GM12878 (cell line): ENCODE measurements around the gene ULK4. TPM values are rescaled to one million over a fixed set of nuclear protein-coding genes. Genes with fewer than 3 reads are reported as not detected.

Source experiments
- ATAC-seq: fragments of 200-7000 bp; cut with Tn5 transposase; 3 replicates; pipeline ENCODE4 v1.9.1; 2020; ENCODE audit warnings: mild to moderate bottlenecking, moderate library complexity
- BruUV-seq: library from RNA; stranded (reverse); fragments of 400-500 nt; replicated peaks from 2 replicates; lab custom pipeline; 2021; lab: Mats Ljungman, UMichigan
- CTCF ChIA-PET: fragments of 300-600 bp; sonication (Branson Sonifier 250); formaldehyde crosslinking; extraction: SDS; loops from one replicate; lab custom pipeline; 2021; ENCODE audit warnings: inconsistent platforms; lab: Yijun Ruan, JAX
- POLR2A ChIA-PET: fragments of 350-600 bp; formaldehyde crosslinking; extraction: SDS; loops from one replicate; lab custom pipeline; 2021; ENCODE audit warnings: inconsistent platforms; lab: Charles Lee
- RAD21 ChIA-PET: fragments of 300-600 bp; sonication (Branson Sonifier 250); formaldehyde crosslinking; loops from one replicate; lab custom pipeline; 2023; ENCODE audit warnings: antibody characterized with exemption; ENCODE audit not compliant: unreplicated experiment; lab: Charles Lee
- SMC1A ChIA-PET: fragments of 300-600 bp; sonication (Branson Sonifier 250); formaldehyde crosslinking; loops from one replicate; lab custom pipeline; 2023; ENCODE audit not compliant: unreplicated experiment, uncharacterized antibody; lab: Charles Lee
- DNase-seq: peaks from one replicate; pipeline ENCODE4 v3.0.0-alpha.2; 2011; ENCODE audit warnings: low read depth, low spot score
- FAIRE-seq: peaks from 3 replicates; lab custom pipeline; 2011; peaks lifted over from hg19 to GRCh38; lab: Jason Lieb, UNC
- H2AFZ ChIP-seq: 2 replicates; pipeline ENCODE4 v1.6.0; 2011; ENCODE audit warnings: low read depth, low read length, control low read depth; ENCODE audit not compliant: control insufficient read depth
- H3K27ac ChIP-seq: 2 replicates; pipeline ENCODE4 v1.5.1; 2011; ENCODE audit warnings: control low read depth; ENCODE audit not compliant: control insufficient read depth, insufficient read depth
- H3K27me3 ChIP-seq, 2 experiments: replicated peaks in 1 of 2; 2 replicates each; pipeline versions ENCODE4 v1.6.0 to v1.6.1; 2011; ENCODE audit warnings: low read length in 1 of 2; ENCODE audit not compliant: control insufficient read depth in 2 of 2, insufficient read depth in 2 of 2
- H3K36me3 ChIP-seq, 2 experiments: 2 replicates each; pipeline ENCODE4 v1.5.1; 2011; ENCODE audit warnings: low read length in 1 of 2; ENCODE audit not compliant: control insufficient read depth in 2 of 2, insufficient read depth in 2 of 2
- H3K4me1 ChIP-seq: 2 replicates; pipeline ENCODE4 v1.6.1; 2011; ENCODE audit warnings: mild to moderate bottlenecking, low read length, moderate library complexity, mixed read lengths; ENCODE audit not compliant: control insufficient read depth, insufficient read depth
- H3K4me2 ChIP-seq: 2 replicates; pipeline ENCODE4 v1.6.0; 2011; ENCODE audit warnings: control low read depth; ENCODE audit not compliant: control insufficient read depth, insufficient read depth
- H3K4me3 ChIP-seq: fragments of 200-600 bp; sonication (generic); 2 replicates; pipeline ENCODE4 v1.5.1; 2016
- H3K79me2 ChIP-seq: 2 replicates; pipeline ENCODE4 v1.6.0; 2011; ENCODE audit warnings: low read length; ENCODE audit not compliant: control insufficient read depth, insufficient read depth
- H3K9ac ChIP-seq: 2 replicates; pipeline ENCODE4 v1.8.0; 2011; ENCODE audit warnings: low read length, control low read depth, mixed read lengths; ENCODE audit not compliant: control insufficient read depth, insufficient read depth
- H3K9me3 ChIP-seq: replicated peaks from 3 replicates; pipeline ENCODE4 v1.5.1; 2011; ENCODE audit warnings: mild to moderate bottlenecking, low read length; ENCODE audit not compliant: control insufficient read depth, insufficient read depth
- H4K20me1 ChIP-seq: 2 replicates; pipeline ENCODE4 v1.6.0; 2011; ENCODE audit not compliant: control insufficient read depth, insufficient read depth
- BHLHE40 ChIP-seq, 2 experiments: fragments of 450-650 bp in 1 of 2; IDR thresholded peaks; 2 replicates each; pipeline ENCODE4 v1.6.1; 2011 to 2017; ENCODE audit warnings: low read depth in 2 of 2, borderline replicate concordance in 1 of 2, improper control_type of control experiment in 1 of 2, low read length in 1 of 2, mild to moderate bottlenecking in 1 of 2
- BRCA1 ChIP-seq: IDR thresholded peaks from 2 replicates; pipeline ENCODE4 v1.6.1; 2011; ENCODE audit warnings: low read depth, low read length, improper control_type of control experiment
- GABPA ChIP-seq: IDR thresholded peaks from 2 replicates; pipeline ENCODE4 v1.6.1; 2014; ENCODE audit warnings: antibody characterized with exemption, low read depth, mild to moderate bottlenecking, inconsistent platforms
- IKZF2 ChIP-seq, 2 experiments: fragments of 450-650 bp; IDR thresholded peaks; 2 replicates each; pipeline ENCODE4 v1.6.1; 2017; ENCODE audit warnings: mild to moderate bottlenecking in 2 of 2, moderate library complexity in 2 of 2
- IRF4 ChIP-seq: IDR thresholded peaks from 2 replicates; pipeline ENCODE4 v1.6.1; 2011; ENCODE audit warnings: low read depth, low read length
- MYB ChIP-seq: fragments of 150-350 bp; IDR thresholded peaks from 2 replicates; pipeline ENCODE4 v1.6.1; 2014; ENCODE audit warnings: mild to moderate bottlenecking, low read depth, low read length, borderline replicate concordance
- MYC ChIP-seq: IDR thresholded peaks from 2 replicates; pipeline ENCODE4 v1.6.1; 2011; ENCODE audit warnings: mild to moderate bottlenecking, low read length, moderate library complexity, inconsistent platforms; ENCODE audit not compliant: insufficient read depth, insufficient replicate concordance, insufficient read length, severe bottlenecking
- NFIC ChIP-seq: IDR thresholded peaks from 2 replicates; pipeline ENCODE4 v1.6.1; 2012; ENCODE audit warnings: low read depth, mild to moderate bottlenecking, inconsistent platforms, low read length, moderate library complexity
- POLR2AphosphoS5 ChIP-seq: IDR thresholded peaks from 2 replicates; pipeline ENCODE4 v1.6.1; 2011; ENCODE audit warnings: mild to moderate bottlenecking, low read length, inconsistent platforms
- RAD21 ChIP-seq: IDR thresholded peaks from 2 replicates; pipeline ENCODE4 v1.6.1; 2011; ENCODE audit warnings: mild to moderate bottlenecking, low read depth, low read length, moderate library complexity; ENCODE audit not compliant: insufficient read depth
- RAD51 ChIP-seq: fragments of 450-650 bp; IDR thresholded peaks from 2 replicates; pipeline ENCODE4 v1.6.1; 2016; ENCODE audit warnings: moderate library complexity, mild to moderate bottlenecking, inconsistent platforms
- RFX5 ChIP-seq: IDR thresholded peaks from 2 replicates; pipeline ENCODE4 v1.6.1; 2011; ENCODE audit warnings: low read depth, low read length, improper control_type of control experiment
- TCF3 ChIP-seq: IDR thresholded peaks from 2 replicates; pipeline ENCODE4 v1.6.1; 2012; ENCODE audit warnings: low read depth, mild to moderate bottlenecking, low read length, borderline replicate concordance; ENCODE audit not compliant: insufficient read depth
- ZNF274 ChIP-seq: IDR thresholded peaks from one replicate; pipeline ENCODE4 v1.8.0; 2011; ENCODE audit not compliant: insufficient read length, insufficient read depth
- WGBS: methylation state at CpG from one replicate; pipeline ENCODE4 v1.1.6; 2016; ENCODE audit warnings: low lambda C conversion rate; ENCODE audit not compliant: insufficient replicate concordance, insufficient coverage; ENCODE audit errors: missing lambda C conversion rate; 5-methylcytosine and 5-hydroxymethylcytosine counted together
- in situ Hi-C: fragments of 300-500 bp; cut with MboI; formaldehyde crosslinking; loops from 9 replicates; pipeline ENCODE4 v1.14.3; 2018; ENCODE audit warnings: mixed read lengths
- intact Hi-C: fragments of 100-400 bp; cut with micrococcal nuclease; formaldehyde crosslinking; loops from one replicate; pipeline ENCODE4 v1.14.2; 2022; ENCODE audit not compliant: unreplicated experiment
- polyA plus RNA-seq, 11 experiments: library from polyadenylated mRNA; depleted of rRNA in 4 of 11; unstranded in 6 of 11; stranded (reverse) in 5 of 11; fragments of >200 nt; fragmentation: Nextera tagmentation in 4 of 11; fragmentation: Illumina TruSeq in 1 of 11; extraction: Ambion mirVana in 4 of 11; extraction: Trizol in 1 of 11; gene quantifications; 1 replicate in 1 of 11; 2 replicates in 10 of 11; pipeline versions ENCODE4 v1.2.1 to v1.2.3, GENCODE V29; 2011 to 2016; ENCODE audit warnings: inconsistent platforms in 2 of 11, missing spikeins in 2 of 11, low read depth in 1 of 11
- total RNA-seq, 4 experiments: library from RNA; depleted of rRNA in 3 of 4; stranded (reverse); fragments of >200 nt in 3 of 4; fragmentation: Illumina TruSeq in 1 of 4; extraction: Trizol in 1 of 4; gene quantifications; 2 replicates each; pipeline versions ENCODE4 v1.2.1 to v1.2.3, GENCODE V29; 2013 to 2021
- TF ChIP-seq, protein P1 (sequence below): IDR thresholded peaks from 2 replicates; pipeline ENCODE4 v1.6.1; 2012; ENCODE audit warnings: improper control_type of control experiment, low read depth, low read length; ENCODE audit not compliant: insufficient replicate concordance
- TF ChIP-seq, protein P2 (sequence below): fragments of 450-650 bp; conservative IDR thresholded peaks from 2 replicates; pipeline ENCODE4 v1.6.1; 2017; ENCODE audit warnings: mild to moderate bottlenecking, moderate library complexity
- TF ChIP-seq, protein P3 (sequence below): fragments of 450-650 bp; IDR thresholded peaks from 2 replicates; pipeline ENCODE4 v1.6.1; 2017; ENCODE audit warnings: borderline replicate concordance

ULK4 gene
- total and polyA plus RNA-seq, 10 of the 15 experiments (the other 5 are each of a cell fraction or from before 2014, with no cell fraction given), result 3.5 to 7.6 (median 6.3) TPM

DNA sequence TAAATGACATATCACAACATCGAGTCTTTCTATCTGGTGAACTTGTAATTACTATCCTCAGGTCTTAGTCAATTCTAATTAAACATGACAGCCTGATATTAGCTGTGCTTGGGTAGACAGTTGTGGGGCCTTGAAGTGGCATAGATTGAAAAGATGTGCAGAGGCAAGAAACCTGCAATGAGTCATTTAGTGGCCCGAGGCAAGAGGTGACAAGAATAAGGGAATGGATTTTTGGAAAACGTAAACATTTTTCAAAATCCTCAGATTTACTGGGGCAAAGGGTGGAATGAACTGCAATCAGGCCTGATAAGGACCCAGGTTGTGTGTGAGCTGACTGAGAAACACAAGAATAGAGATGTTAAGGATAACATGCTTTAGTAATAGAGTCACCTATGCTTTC, 29.5 kb upstream of the ULK4 start:
- Histone ChIP-seq H3K27ac (no peak overlapping the region), H3K9me3 (no peaks in the 10 kb centered on the region), H3K79me2 (no peaks in the 10 kb centered on the region), H2AFZ (no peak overlapping the region), H4K20me1 (no peaks in the 10 kb centered on the region), H3K9ac (no peak overlapping the region), H3K4me2 (no peak overlapping the region), H3K4me1 (no peaks in the 10 kb centered on the region), H3K27me3 (no peaks in the 10 kb centered on the region), H3K36me3 (no peaks in the 10 kb centered on the region), H3K4me3 (no peak overlapping the region)
- ChIA-PET CTCF (no interaction called here), SMC1A (interaction anchor here (1.3 to 1.4 kb wide), 2 partner anchors 96 to 108 kb away, joined by 3 read pairs; no protein-coding TSS in a partner anchor), POLR2A (no interaction called here), RAD21 (no interaction called here)
- no TSS peak for BruUV-seq
- DNase-seq (no peak), FAIRE-seq (no peak), ATAC-seq (no peak)
- WGBS, result 40% methylated on average over 3 of the region's 3 CpGs
- in situ Hi-C loops, result no loop called here
- intact Hi-C loops, result no loop called here
- TF ChIP-seq, protein P1, sequence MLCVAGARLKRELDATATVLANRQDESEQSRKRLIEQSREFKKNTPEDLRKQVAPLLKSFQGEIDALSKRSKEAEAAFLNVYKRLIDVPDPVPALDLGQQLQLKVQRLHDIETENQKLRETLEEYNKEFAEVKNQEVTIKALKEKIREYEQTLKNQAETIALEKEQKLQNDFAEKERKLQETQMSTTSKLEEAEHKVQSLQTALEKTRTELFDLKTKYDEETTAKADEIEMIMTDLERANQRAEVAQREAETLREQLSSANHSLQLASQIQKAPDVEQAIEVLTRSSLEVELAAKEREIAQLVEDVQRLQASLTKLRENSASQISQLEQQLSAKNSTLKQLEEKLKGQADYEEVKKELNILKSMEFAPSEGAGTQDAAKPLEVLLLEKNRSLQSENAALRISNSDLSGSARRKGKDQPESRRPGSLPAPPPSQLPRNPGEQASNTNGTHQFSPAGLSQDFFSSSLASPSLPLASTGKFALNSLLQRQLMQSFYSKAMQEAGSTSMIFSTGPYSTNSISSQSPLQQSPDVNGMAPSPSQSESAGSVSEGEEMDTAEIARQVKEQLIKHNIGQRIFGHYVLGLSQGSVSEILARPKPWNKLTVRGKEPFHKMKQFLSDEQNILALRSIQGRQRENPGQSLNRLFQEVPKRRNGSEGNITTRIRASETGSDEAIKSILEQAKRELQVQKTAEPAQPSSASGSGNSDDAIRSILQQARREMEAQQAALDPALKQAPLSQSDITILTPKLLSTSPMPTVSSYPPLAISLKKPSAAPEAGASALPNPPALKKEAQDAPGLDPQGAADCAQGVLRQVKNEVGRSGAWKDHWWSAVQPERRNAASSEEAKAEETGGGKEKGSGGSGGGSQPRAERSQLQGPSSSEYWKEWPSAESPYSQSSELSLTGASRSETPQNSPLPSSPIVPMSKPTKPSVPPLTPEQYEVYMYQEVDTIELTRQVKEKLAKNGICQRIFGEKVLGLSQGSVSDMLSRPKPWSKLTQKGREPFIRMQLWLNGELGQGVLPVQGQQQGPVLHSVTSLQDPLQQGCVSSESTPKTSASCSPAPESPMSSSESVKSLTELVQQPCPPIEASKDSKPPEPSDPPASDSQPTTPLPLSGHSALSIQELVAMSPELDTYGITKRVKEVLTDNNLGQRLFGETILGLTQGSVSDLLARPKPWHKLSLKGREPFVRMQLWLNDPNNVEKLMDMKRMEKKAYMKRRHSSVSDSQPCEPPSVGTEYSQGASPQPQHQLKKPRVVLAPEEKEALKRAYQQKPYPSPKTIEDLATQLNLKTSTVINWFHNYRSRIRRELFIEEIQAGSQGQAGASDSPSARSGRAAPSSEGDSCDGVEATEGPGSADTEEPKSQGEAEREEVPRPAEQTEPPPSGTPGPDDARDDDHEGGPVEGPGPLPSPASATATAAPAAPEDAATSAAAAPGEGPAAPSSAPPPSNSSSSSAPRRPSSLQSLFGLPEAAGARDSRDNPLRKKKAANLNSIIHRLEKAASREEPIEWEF, result no peak
- TF ChIP-seq, protein P2, sequence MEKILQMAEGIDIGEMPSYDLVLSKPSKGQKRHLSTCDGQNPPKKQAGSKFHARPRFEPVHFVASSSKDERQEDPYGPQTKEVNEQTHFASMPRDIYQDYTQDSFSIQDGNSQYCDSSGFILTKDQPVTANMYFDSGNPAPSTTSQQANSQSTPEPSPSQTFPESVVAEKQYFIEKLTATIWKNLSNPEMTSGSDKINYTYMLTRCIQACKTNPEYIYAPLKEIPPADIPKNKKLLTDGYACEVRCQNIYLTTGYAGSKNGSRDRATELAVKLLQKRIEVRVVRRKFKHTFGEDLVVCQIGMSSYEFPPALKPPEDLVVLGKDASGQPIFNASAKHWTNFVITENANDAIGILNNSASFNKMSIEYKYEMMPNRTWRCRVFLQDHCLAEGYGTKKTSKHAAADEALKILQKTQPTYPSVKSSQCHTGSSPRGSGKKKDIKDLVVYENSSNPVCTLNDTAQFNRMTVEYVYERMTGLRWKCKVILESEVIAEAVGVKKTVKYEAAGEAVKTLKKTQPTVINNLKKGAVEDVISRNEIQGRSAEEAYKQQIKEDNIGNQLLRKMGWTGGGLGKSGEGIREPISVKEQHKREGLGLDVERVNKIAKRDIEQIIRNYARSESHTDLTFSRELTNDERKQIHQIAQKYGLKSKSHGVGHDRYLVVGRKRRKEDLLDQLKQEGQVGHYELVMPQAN, result no peak
- TF ChIP-seq RAD21 (no peak), NFIC (no peak), IRF4 (no peak), TCF3 (no peak), MYC (no peak), ZNF274 (no peak), BHLHE40 (IDR thresholded peaks at IDR 0.05; ENCODE audit: borderline replicate concordance in 1 of 2, low read depth in 2 of 2, low read length in 1 of 2) (no peak), GABPA (no peak), IKZF2 (IDR thresholded peaks at IDR 0.05) (no peak), MYB (no peak), POLR2AphosphoS5 (no peak), RAD51 (no peak), BRCA1 (no peak), RFX5 (no peak)
- TF ChIP-seq, protein P3, sequence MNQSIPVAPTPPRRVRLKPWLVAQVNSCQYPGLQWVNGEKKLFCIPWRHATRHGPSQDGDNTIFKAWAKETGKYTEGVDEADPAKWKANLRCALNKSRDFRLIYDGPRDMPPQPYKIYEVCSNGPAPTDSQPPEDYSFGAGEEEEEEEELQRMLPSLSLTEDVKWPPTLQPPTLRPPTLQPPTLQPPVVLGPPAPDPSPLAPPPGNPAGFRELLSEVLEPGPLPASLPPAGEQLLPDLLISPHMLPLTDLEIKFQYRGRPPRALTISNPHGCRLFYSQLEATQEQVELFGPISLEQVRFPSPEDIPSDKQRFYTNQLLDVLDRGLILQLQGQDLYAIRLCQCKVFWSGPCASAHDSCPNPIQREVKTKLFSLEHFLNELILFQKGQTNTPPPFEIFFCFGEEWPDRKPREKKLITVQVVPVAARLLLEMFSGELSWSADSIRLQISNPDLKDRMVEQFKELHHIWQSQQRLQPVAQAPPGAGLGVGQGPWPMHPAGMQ, result no peak
